SU-DHL-6 (cell line): Measurements from ENCODE around the gene EEF1A2.

Source experiments
- H2AFZ ChIP-seq: fragments of 200-600 bp; sonication (generic); 2 replicates; pipeline ENCODE4 v1.6.1; 2014; ENCODE audit warnings: low read depth, mild to moderate bottlenecking, moderate library complexity, mixed read lengths, antibody characterized with exemption, low read length; ENCODE audit not compliant: severe bottlenecking
- H3F3A ChIP-seq: fragments of 200-600 bp; shearing (Covaris generic); 2 replicates; pipeline ENCODE4 v1.6.0; 2016; ENCODE audit warnings: antibody characterized with exemption, mild to moderate bottlenecking; ENCODE audit not compliant: insufficient read depth
- H3K27ac ChIP-seq: fragments of 200-600 bp; sonication (generic); 2 replicates; pipeline ENCODE4 v1.5.1; 2016; ENCODE audit warnings: low read depth, mild to moderate bottlenecking, low read length, moderate library complexity, mixed read lengths
- H3K27me3 ChIP-seq: fragments of 200-600 bp; sonication (generic), shearing (Covaris generic); 2 replicates; pipeline ENCODE4 v1.6.0; 2014; ENCODE audit warnings: mild to moderate bottlenecking, low read length
- H3K36me3 ChIP-seq: fragments of 200-600 bp; sonication (generic); 2 replicates; pipeline ENCODE4 v1.6.1; 2014; ENCODE audit warnings: mild to moderate bottlenecking, low read length, mixed read lengths
- H3K4me2 ChIP-seq: fragments of 300-600, 200-600 bp; shearing (Covaris generic), sonication (generic); 2 replicates; pipeline ENCODE4 v1.6.0; 2014; ENCODE audit warnings: low read length, low read depth, mild to moderate bottlenecking; ENCODE audit not compliant: poor library complexity, severe bottlenecking
- H3K4me3 ChIP-seq: fragments of 200-600 bp; sonication (generic); 2 replicates; pipeline ENCODE4 v1.5.1; 2014; ENCODE audit warnings: antibody characterized with exemption, low read length, mild to moderate bottlenecking, mixed read lengths; ENCODE audit not compliant: insufficient read depth, poor library complexity, severe bottlenecking
- H3K79me2 ChIP-seq: fragments of 200-600 bp; sonication (generic); 2 replicates; pipeline ENCODE4 v1.6.1; 2014; ENCODE audit warnings: mild to moderate bottlenecking, low read length, moderate library complexity; ENCODE audit not compliant: insufficient read depth
- H3K9ac ChIP-seq: fragments of 200-600 bp; sonication (generic); 2 replicates; pipeline ENCODE4 v1.7.0; 2014; ENCODE audit warnings: mild to moderate bottlenecking, low read length
- H3K9me2 ChIP-seq: fragments of 200-600 bp; sonication (generic); replicated peaks from 2 replicates; pipeline ENCODE4 v1.6.1; 2014; ENCODE audit warnings: low read length; ENCODE audit not compliant: insufficient read depth
- H3K9me3 ChIP-seq: fragments of 200-600 bp; sonication (generic); 2 replicates; pipeline ENCODE4 v1.6.1; 2014; ENCODE audit warnings: low read length, mixed read lengths; ENCODE audit not compliant: insufficient read depth
- H4K20me1 ChIP-seq: fragments of 200-600 bp; sonication (generic); 2 replicates; pipeline ENCODE4 v1.6.1; 2014; ENCODE audit warnings: low read depth, mild to moderate bottlenecking, antibody characterized with exemption, low read length, moderate library complexity, mixed read lengths
- EZH2phosphoT487 ChIP-seq: fragments of 200-600 bp; sonication (generic), shearing (Covaris generic); conservative IDR thresholded peaks from 2 replicates; pipeline ENCODE4 v1.6.1; 2018; ENCODE audit warnings: mild to moderate bottlenecking, antibody characterized with exemption, low read length, moderate library complexity, mixed read lengths
- TF ChIP-seq, protein P1 (sequence below): fragments of 200-600 bp; sonication (generic); IDR thresholded peaks from one replicate; pipeline ENCODE4 v1.5.1; 2017; ENCODE audit warnings: antibody characterized with exemption, mild to moderate bottlenecking, low read length, moderate library complexity; ENCODE audit not compliant: insufficient read depth, poor library complexity, severe bottlenecking

Gene EEF1A2

DNA sequence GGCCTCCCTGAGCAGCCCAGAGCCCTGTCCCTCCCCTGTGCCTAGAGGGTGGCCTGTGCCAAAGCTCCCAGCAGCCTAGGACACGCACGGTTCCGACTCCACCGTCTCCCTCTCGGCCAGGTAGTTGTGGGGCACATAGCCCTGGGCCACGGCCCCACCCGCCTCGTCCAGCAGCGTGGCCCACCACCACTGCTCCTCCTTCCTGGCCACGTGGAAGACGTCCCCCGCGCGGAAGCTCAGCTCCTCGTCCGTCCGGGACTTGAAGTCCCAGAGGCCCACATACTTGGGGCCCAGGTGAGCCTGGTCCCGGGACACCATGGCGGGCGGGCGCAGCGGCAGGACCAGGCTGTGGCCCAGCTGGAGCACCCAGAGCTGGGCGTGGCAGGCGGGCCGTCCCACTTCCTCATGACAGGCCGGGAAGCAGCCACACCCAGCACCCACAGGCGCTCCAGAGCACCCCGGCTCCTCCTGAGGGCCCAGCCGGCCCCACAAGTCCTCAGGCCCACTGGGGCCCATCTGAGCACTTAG lies 38.2 kb upstream of the EEF1A2 start, which contains the start of gene PTK6:
TSS of gene PTK6 (minus strand) at position 380 of the 528 bp plus-strand sequence. CDS start at position 318, 62 bp downstream.
- Histone ChIP-seq H4K20me1 (no peaks in the 10 kb centered on the region), H3K4me2 (peak within 1 kb of the TSS; percentile 69), H3K79me2 (no peaks in the 10 kb centered on the region), H3K9me3 (no peaks in the 10 kb centered on the region), H3K9ac (peak within 1 kb of the TSS; percentile 56), H3K4me3 (peak within 1 kb of the TSS; percentile 43), H3K9me2 (no peaks in the 10 kb centered on the region), H2AFZ (peak within 1 kb of the TSS; percentile 88), H3K27ac (peak within 1 kb of the TSS; percentile 57), H3F3A (no peaks in the 10 kb centered on the region), H3K36me3 (no peaks in the 10 kb centered on the region), H3K27me3 (no peaks in the 10 kb centered on the region)
- TF ChIP-seq, protein P1, sequence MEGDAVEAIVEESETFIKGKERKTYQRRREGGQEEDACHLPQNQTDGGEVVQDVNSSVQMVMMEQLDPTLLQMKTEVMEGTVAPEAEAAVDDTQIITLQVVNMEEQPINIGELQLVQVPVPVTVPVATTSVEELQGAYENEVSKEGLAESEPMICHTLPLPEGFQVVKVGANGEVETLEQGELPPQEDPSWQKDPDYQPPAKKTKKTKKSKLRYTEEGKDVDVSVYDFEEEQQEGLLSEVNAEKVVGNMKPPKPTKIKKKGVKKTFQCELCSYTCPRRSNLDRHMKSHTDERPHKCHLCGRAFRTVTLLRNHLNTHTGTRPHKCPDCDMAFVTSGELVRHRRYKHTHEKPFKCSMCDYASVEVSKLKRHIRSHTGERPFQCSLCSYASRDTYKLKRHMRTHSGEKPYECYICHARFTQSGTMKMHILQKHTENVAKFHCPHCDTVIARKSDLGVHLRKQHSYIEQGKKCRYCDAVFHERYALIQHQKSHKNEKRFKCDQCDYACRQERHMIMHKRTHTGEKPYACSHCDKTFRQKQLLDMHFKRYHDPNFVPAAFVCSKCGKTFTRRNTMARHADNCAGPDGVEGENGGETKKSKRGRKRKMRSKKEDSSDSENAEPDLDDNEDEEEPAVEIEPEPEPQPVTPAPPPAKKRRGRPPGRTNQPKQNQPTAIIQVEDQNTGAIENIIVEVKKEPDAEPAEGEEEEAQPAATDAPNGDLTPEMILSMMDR, result no peak
- TF ChIP-seq EZH2phosphoT487, result no peak

DNA sequence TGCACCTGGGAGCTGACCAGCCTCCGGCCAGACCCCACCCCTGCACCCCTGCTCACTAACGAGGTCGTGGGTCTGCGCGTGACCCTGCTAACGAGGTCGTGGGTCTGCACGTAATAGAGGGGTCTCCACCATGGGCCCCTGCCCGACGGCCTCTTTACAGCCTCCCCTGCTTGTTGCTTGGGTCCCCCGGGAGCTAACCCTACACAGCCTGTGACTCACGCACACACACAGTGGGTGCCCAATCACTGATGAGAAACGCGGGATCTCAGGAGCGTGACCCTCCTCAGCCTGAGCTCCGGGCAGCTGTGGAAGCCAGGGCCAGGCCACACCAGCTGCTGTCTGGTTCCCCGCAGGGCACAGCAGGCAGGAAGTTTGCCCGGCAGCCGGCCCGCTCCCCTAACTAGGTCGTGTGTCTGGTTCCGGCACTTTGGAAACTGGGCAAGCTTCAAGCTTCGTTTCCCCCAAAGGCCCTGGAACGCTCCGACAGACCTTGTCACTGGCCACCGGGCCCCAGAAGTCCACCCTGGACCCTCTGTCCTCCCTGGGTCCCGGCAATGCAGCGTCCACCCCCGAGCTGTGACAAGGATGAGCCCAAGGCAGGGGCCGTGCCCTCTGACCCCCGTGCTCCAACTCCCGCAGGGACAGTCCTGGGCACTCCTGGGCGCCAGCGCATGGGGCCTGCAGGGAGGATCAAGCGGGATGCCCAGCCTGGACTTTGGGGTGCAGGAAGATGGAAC lies 37.5 kb upstream of the EEF1A2 start:
- Histone ChIP-seq H3K27ac (no peak overlapping the region), H3K79me2 (no peaks in the 10 kb centered on the region), H3K9ac (no peak overlapping the region), H3K4me3 (no peak overlapping the region), H3K9me2 (no peaks in the 10 kb centered on the region), H3F3A (no peaks in the 10 kb centered on the region), H2AFZ (no peak overlapping the region), H4K20me1 (no peaks in the 10 kb centered on the region), H3K27me3 (no peaks in the 10 kb centered on the region), H3K4me2 (no peak overlapping the region), H3K9me3 (no peaks in the 10 kb centered on the region), H3K36me3 (no peaks in the 10 kb centered on the region)
- TF ChIP-seq EZH2phosphoT487, result no peak
- TF ChIP-seq, protein P1, result no peak

DNA sequence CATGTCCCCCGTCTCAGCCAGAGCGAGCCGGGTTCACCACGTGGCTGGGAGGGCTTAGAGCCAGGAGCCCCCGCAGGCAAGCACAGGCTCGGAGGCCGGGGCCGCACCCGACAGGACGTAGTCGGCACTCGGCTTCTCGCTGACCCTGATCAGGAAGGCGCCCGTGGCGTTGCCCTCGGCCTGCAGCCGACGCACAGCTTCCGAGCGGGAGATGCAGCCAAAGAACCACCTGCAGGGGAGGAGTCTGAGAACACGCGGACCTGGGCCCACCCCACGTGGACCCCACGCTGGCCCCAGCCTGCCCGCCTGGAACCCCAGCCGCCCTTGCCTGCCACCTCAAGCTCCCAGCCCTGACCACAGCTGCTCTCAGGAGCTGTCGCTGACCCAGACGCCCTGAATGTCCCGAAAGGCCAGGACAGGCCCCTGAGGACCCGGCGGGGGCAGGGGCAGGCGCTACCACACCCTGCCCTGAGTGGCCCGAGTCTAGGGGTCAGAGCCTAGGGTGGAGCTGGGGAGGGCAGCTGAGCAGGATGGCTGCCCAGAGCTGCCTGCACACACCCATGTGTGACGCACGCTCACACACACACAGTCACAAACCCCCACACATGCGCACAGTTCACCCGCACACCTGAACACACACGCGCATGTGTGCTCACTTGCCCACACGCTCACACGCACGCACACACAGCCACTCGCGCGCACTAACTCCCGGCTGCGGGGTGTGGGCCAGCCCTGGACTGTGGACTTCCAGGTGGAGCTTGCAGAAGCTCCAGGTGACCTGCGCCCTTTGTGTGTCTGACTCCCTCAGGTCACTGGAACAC lies 36.2 kb upstream of the EEF1A2 start:
- Histone ChIP-seq H3F3A (no peaks in the 10 kb centered on the region), H3K27ac (no peak overlapping the region), H3K36me3 (no peaks in the 10 kb centered on the region), H3K9ac (no peak overlapping the region), H3K4me2 (no peak overlapping the region), H4K20me1 (no peaks in the 10 kb centered on the region), H3K79me2 (no peaks in the 10 kb centered on the region), H3K27me3 (no peaks in the 10 kb centered on the region), H2AFZ (no peak overlapping the region), H3K9me2 (no peaks in the 10 kb centered on the region), H3K4me3 (no peak overlapping the region), H3K9me3 (no peaks in the 10 kb centered on the region)
- no peak for TF ChIP-seq EZH2phosphoT487
- TF ChIP-seq, protein P1, result no peak
